GM12891 (cell line): ENCODE measurements around the gene LAG3.

ENCODE experiments used
- DNase-seq: peaks from one replicate; pipeline ENCODE4 v3.0.0; 2011; ENCODE audit warnings: low spot score; ENCODE audit not compliant: insufficient read length
- FAIRE-seq: peaks from 2 replicates; lab custom pipeline; 2011; peaks lifted over from hg19 to GRCh38; lab: Jason Lieb, UNC
- PAX5 ChIP-seq: IDR thresholded peaks from 2 replicates; pipeline ENCODE4 v1.6.1; 2011; ENCODE audit warnings: low read length, moderate library complexity, mild to moderate bottlenecking; ENCODE audit not compliant: insufficient read depth, severe bottlenecking
- POLR2A ChIP-seq: IDR thresholded peaks from 2 replicates; pipeline ENCODE4 v1.6.1; 2011; ENCODE audit warnings: low read depth, low read length, control low read depth
- POLR2AphosphoS5 ChIP-seq: IDR thresholded peaks from 2 replicates; pipeline ENCODE4 v1.6.1; 2011; ENCODE audit warnings: low read depth, low read length, control low read depth
- POU2F2 ChIP-seq: IDR thresholded peaks from 2 replicates; pipeline ENCODE4 v1.6.1; 2011; ENCODE audit warnings: low read depth, mild to moderate bottlenecking, control low read depth, low read length, moderate library complexity
- SPI1 ChIP-seq: IDR thresholded peaks from 2 replicates; pipeline ENCODE4 v1.6.1; 2011; ENCODE audit warnings: low read depth, low read length, control low read depth
- TAF1 ChIP-seq: IDR thresholded peaks from 2 replicates; pipeline ENCODE4 v1.6.1; 2011; ENCODE audit warnings: low read depth, low read length, control low read depth

Gene LAG3

GRCh38 chr12:6778574-6779550 lies 6.5 kb downstream of the LAG3 start:
- TF ChIP-seq PAX5: no peak
- no peak for TF ChIP-seq POU2F2
- no peak for TF ChIP-seq POLR2AphosphoS5
- TF ChIP-seq POLR2A: no peak
- no peak for TF ChIP-seq TAF1
- TF ChIP-seq SPI1: no peak
- FAIRE-seq: peak; percentile 100
- DNase-seq: no peak

- TF ChIP-seq TAF1 (no peak), POLR2A (no peak), SPI1 (no peak), POU2F2 (no peak), PAX5 (no peak), POLR2AphosphoS5 (no peak)
- DNase-seq (no peak), FAIRE-seq (no peak)
Observed at GRCh38 chr12:6779708-6780432, 7.5 kb downstream of the LAG3 start.

- FAIRE-seq: peak; percentile 28
- TF ChIP-seq POU2F2: no peak
- TF ChIP-seq POLR2A: no peak
- TF ChIP-seq POLR2AphosphoS5: no peak
- TF ChIP-seq PAX5: no peak
- TF ChIP-seq SPI1: no peak
- no peak for TF ChIP-seq TAF1
- DNase-seq: no peak
Observed at GRCh38 chr12:6780573-6780972, 8.3 kb downstream of the LAG3 start.

GRCh38 chr12:6782119-6782518 lies 9.8 kb downstream of the LAG3 start:
- FAIRE-seq (no peak), DNase-seq (no peak)
- TF ChIP-seq POU2F2 (no peak), POLR2A (no peak), PAX5 (no peak), SPI1 (no peak), TAF1 (no peak), POLR2AphosphoS5 (no peak)

GRCh38 chr12:6782850-6783566 lies 10.7 kb downstream of the LAG3 start:
- TF ChIP-seq PAX5 (no peak), POLR2AphosphoS5 (no peak), SPI1 (no peak), POU2F2 (no peak)
- DNase-seq: no peak
- FAIRE-seq: no peak

GRCh38 chr12:6783828-6784227 lies 11.5 kb downstream of the LAG3 start:
- DNase-seq (no peak), FAIRE-seq (no peak)
- TF ChIP-seq POLR2AphosphoS5: no peak
- no peak for TF ChIP-seq POLR2A
- TF ChIP-seq SPI1: no peak
- TF ChIP-seq PAX5: no peak
- TF ChIP-seq POU2F2: no peak
- no peak for TF ChIP-seq TAF1

- TF ChIP-seq SPI1: no peak
- TF ChIP-seq POLR2A: no peak
- TF ChIP-seq POU2F2: no peak
- FAIRE-seq: peak; percentile 55
Observed at GRCh38 chr12:6784296-6784695, 12.0 kb downstream of the LAG3 start.

GRCh38 chr12:6784761-6785160 lies 12.4 kb downstream of the LAG3 start:
- DNase-seq: no peak
- no peak for FAIRE-seq
- TF ChIP-seq SPI1: no peak
- no peak for TF ChIP-seq PAX5
- no peak for TF ChIP-seq POLR2AphosphoS5
- TF ChIP-seq TAF1: no peak
- TF ChIP-seq POU2F2: no peak
- no peak for TF ChIP-seq POLR2A

More at GRCh38 chr12:6784296-6784695, 12.0 kb downstream of the LAG3 start:
- DNase-seq: no peak

- FAIRE-seq (peak; percentile 61), DNase-seq (no peak)
- TF ChIP-seq PAX5: no peak
- no peak for TF ChIP-seq SPI1
- no peak for TF ChIP-seq TAF1
Observed at GRCh38 chr12:6786416-6787094, 14.2 kb downstream of the LAG3 start.
